ENCODE results near the gene MCM3AP.

Gene MCM3AP

DNA sequence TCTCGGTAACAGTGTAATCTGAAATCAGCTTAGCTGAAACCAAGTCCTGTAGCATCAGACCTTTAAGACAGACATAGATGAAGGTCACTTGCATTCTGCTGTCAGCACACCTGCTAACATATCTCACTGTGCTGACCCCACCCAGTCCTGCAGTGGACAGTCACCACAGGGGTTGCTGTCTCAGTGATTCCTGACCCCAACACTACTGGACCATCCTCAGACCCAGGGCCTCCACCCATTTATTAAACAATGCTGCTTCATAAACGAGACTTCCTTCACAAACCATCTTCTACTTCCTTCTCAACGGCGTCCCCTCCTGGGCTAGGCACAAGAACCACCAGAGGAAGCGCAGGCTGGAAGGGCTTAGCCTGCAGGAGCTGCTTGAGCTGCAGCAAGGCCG is 39.1 kb downstream of the MCM3AP start:
- Histone ChIP-seq H3K23ac (ENCODE audit: low read depth, low read length, poor library complexity) (no peak overlapping the region), H3K4me1 (ENCODE audit: control insufficient read depth in 2 of 2, insufficient read depth in 1 of 2, low read depth in 1 of 2, low read length in 2 of 2) (no peaks in the 10 kb centered on the region), H3K36me3 (replicated peaks in 1 of 2; ENCODE audit: control insufficient read depth in 2 of 2, insufficient read depth in 2 of 2, low read length in 2 of 2) (peaks cover 56 to 97% of the 10 kb centered on the region in 2 donors), H3K79me1 (ENCODE audit: low read depth, low read length) (peaks cover 2% of the 10 kb centered on the region), H2BK12ac (ENCODE audit: low read length) (no peak overlapping the region), H3K27me3 (ENCODE audit: control insufficient read depth in 3 of 3, insufficient read depth in 3 of 3, low read depth in 1 of 3, low read length in 3 of 3) (no peaks in the 10 kb centered on the region), H4K91ac (ENCODE audit: low read depth, low read length, poor library complexity) (no peak overlapping the region), H3K18ac (ENCODE audit: low read length) (no peak overlapping the region), H3K4me3 (ENCODE audit: low read length in 2 of 2) (no peak overlapping the region), H4K8ac (ENCODE audit: low read depth, low read length) (no peak overlapping the region), H3K4ac (ENCODE audit: low read length) (no peak overlapping the region), H3K4me2 (ENCODE audit: insufficient read depth, low read length, poor library complexity, severe bottlenecking) (no peak overlapping the region), H3K27ac (replicated peaks; ENCODE audit: low read length) (no peak overlapping the region), H2AK5ac (ENCODE audit: low read depth, low read length) (no peak overlapping the region), H3K9ac (ENCODE audit: low read depth, low read length, poor library complexity) (peak overlapping the region; percentile 45), H2BK120ac (ENCODE audit: low read depth, low read length) (no peak overlapping the region), H3K14ac (ENCODE audit: low read length) (no peak overlapping the region), H3K9me3 (replicated peaks in 1 of 2; ENCODE audit: control insufficient read depth in 2 of 2, insufficient read depth in 1 of 2, low read depth in 1 of 2, low read length in 2 of 2) (no peaks in the 10 kb centered on the region), H2BK15ac (ENCODE audit: low read length) (no peak overlapping the region), H2AFZ (ENCODE audit: low read length) (no peak overlapping the region), H2BK5ac (ENCODE audit: low read length) (no peak overlapping the region)
- no CpG with 5 or more reads among the region's 6 CpGs for WGBS, 2 donors (ENCODE audit: extremely low coverage in 2 of 2, insufficient read length in 2 of 2, insufficient replicate concordance in 1 of 2)
- no peak for DNase-seq (ENCODE audit: low spot score)

- Histone ChIP-seq H3K4me2 (ENCODE audit: insufficient read depth, low read length, poor library complexity, severe bottlenecking) (no peak overlapping the region), H3K4me3 (ENCODE audit: low read length in 2 of 2) (no peak overlapping the region), H2BK5ac (ENCODE audit: low read length) (no peak overlapping the region), H2AK5ac (ENCODE audit: low read depth, low read length) (no peak overlapping the region), H3K9ac (ENCODE audit: low read depth, low read length, poor library complexity) (no peak overlapping the region), H3K79me1 (ENCODE audit: low read depth, low read length) (peaks cover 2% of the 10 kb centered on the region), H3K9me3 (replicated peaks in 1 of 2; ENCODE audit: control insufficient read depth in 2 of 2, insufficient read depth in 1 of 2, low read depth in 1 of 2, low read length in 2 of 2) (no peaks in the 10 kb centered on the region), H3K4ac (ENCODE audit: low read length) (no peak overlapping the region), H3K14ac (ENCODE audit: low read length) (no peak overlapping the region), H2BK12ac (ENCODE audit: low read length) (no peak overlapping the region), H2BK15ac (ENCODE audit: low read length) (no peak overlapping the region), H3K27me3 (ENCODE audit: control insufficient read depth in 3 of 3, insufficient read depth in 3 of 3, low read depth in 1 of 3, low read length in 3 of 3) (no peaks in the 10 kb centered on the region), H4K91ac (ENCODE audit: low read depth, low read length, poor library complexity) (no peak overlapping the region), H3K23ac (ENCODE audit: low read depth, low read length, poor library complexity) (no peak overlapping the region), H3K36me3 (replicated peaks in 1 of 2; ENCODE audit: control insufficient read depth in 2 of 2, insufficient read depth in 2 of 2, low read length in 2 of 2) (peaks cover 54 to 97% of the 10 kb centered on the region in 2 donors), H4K8ac (ENCODE audit: low read depth, low read length) (no peak overlapping the region), H3K4me1 (ENCODE audit: control insufficient read depth in 2 of 2, insufficient read depth in 1 of 2, low read depth in 1 of 2, low read length in 2 of 2) (no peaks in the 10 kb centered on the region), H2BK120ac (ENCODE audit: low read depth, low read length) (no peak overlapping the region), H3K27ac (replicated peaks; ENCODE audit: low read length) (no peak overlapping the region), H2AFZ (ENCODE audit: low read length) (no peak overlapping the region), H3K18ac (ENCODE audit: low read length) (no peak overlapping the region)
- DNase-seq (ENCODE audit: low spot score): no peak
- WGBS, 2 donors (ENCODE audit: extremely low coverage in 2 of 2, insufficient read length in 2 of 2, insufficient replicate concordance in 1 of 2): no CpG with 5 or more reads among the region's 3 CpGs
These were observed 40.0 kb downstream of the MCM3AP start for GRCh38 chr21:46245213-46245915.

GRCh38 chr21:46244602-46245001 is 40.8 kb downstream of the MCM3AP start:
- Histone ChIP-seq H3K27ac (replicated peaks; ENCODE audit: low read length) (no peak overlapping the region), H3K23ac (ENCODE audit: low read depth, low read length, poor library complexity) (peak overlapping the region; percentile 20), H2BK5ac (ENCODE audit: low read length) (no peak overlapping the region), H2AFZ (ENCODE audit: low read length) (no peak overlapping the region), H3K9me3 (replicated peaks in 1 of 2; ENCODE audit: control insufficient read depth in 2 of 2, insufficient read depth in 1 of 2, low read depth in 1 of 2, low read length in 2 of 2) (no peaks in the 10 kb centered on the region), H3K4me2 (ENCODE audit: insufficient read depth, low read length, poor library complexity, severe bottlenecking) (no peak overlapping the region), H2BK15ac (ENCODE audit: low read length) (no peak overlapping the region), H3K9ac (ENCODE audit: low read depth, low read length, poor library complexity) (no peak overlapping the region), H3K4ac (ENCODE audit: low read length) (no peak overlapping the region), H4K8ac (ENCODE audit: low read depth, low read length) (no peak overlapping the region), H2BK120ac (ENCODE audit: low read depth, low read length) (peak overlapping the region; percentile 19), H3K14ac (ENCODE audit: low read length) (no peak overlapping the region), H3K4me1 (ENCODE audit: control insufficient read depth in 2 of 2, insufficient read depth in 1 of 2, low read depth in 1 of 2, low read length in 2 of 2) (no peaks in the 10 kb centered on the region), H3K4me3 (ENCODE audit: low read length in 2 of 2) (peak overlapping the region in 1 of 2 donors; percentile 31), H3K36me3 (replicated peaks in 1 of 2; ENCODE audit: control insufficient read depth in 2 of 2, insufficient read depth in 2 of 2, low read length in 2 of 2) (peaks cover 55 to 97% of the 10 kb centered on the region in 2 donors), H4K91ac (ENCODE audit: low read depth, low read length, poor library complexity) (no peak overlapping the region), H3K27me3 (ENCODE audit: control insufficient read depth in 3 of 3, insufficient read depth in 3 of 3, low read depth in 1 of 3, low read length in 3 of 3) (no peaks in the 10 kb centered on the region), H2AK5ac (ENCODE audit: low read depth, low read length) (no peak overlapping the region), H3K79me1 (ENCODE audit: low read depth, low read length) (no peaks in the 10 kb centered on the region), H2BK12ac (ENCODE audit: low read length) (no peak overlapping the region), H3K18ac (ENCODE audit: low read length) (no peak overlapping the region)
- no peak for DNase-seq (ENCODE audit: low spot score)
- no CpG with 5 or more reads among the region's 8 CpGs for WGBS, 2 donors (ENCODE audit: extremely low coverage in 2 of 2, insufficient read length in 2 of 2, insufficient replicate concordance in 1 of 2)

DNA sequence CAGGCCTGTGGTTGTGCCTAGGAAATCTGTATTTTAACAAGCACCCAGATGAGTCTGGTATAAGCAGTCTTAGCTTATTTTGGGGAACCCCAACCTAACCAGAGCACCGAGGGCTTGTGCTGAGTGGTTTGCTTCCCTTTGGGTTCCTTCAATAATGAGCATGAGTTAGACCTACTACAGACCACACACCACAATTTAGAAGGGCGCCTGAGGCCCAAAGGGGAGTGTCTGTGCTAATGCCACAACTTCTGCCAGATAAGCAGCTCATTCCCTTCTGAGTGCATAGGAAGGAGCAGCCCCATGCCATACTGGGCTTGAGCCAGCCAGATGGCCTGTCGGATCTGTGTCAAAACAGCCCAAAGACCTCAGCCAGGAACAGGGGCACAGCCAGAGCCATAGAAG is 41.5 kb downstream of the MCM3AP start:
- Histone ChIP-seq H3K9ac (ENCODE audit: low read depth, low read length, poor library complexity) (no peak overlapping the region), H3K36me3 (replicated peaks in 1 of 2; ENCODE audit: control insufficient read depth in 2 of 2, insufficient read depth in 2 of 2, low read length in 2 of 2) (peaks cover 58 to 97% of the 10 kb centered on the region in 2 donors), H2BK15ac (ENCODE audit: low read length) (no peak overlapping the region), H3K4ac (ENCODE audit: low read length) (no peak overlapping the region), H3K27me3 (ENCODE audit: control insufficient read depth in 3 of 3, insufficient read depth in 3 of 3, low read depth in 1 of 3, low read length in 3 of 3) (no peaks in the 10 kb centered on the region), H3K4me3 (ENCODE audit: low read length in 2 of 2) (no peak overlapping the region), H2AK5ac (ENCODE audit: low read depth, low read length) (no peak overlapping the region), H3K23ac (ENCODE audit: low read depth, low read length, poor library complexity) (no peak overlapping the region), H3K4me1 (ENCODE audit: control insufficient read depth in 2 of 2, insufficient read depth in 1 of 2, low read depth in 1 of 2, low read length in 2 of 2) (no peaks in the 10 kb centered on the region), H4K91ac (ENCODE audit: low read depth, low read length, poor library complexity) (no peak overlapping the region), H3K9me3 (replicated peaks in 1 of 2; ENCODE audit: control insufficient read depth in 2 of 2, insufficient read depth in 1 of 2, low read depth in 1 of 2, low read length in 2 of 2) (no peaks in the 10 kb centered on the region), H3K4me2 (ENCODE audit: insufficient read depth, low read length, poor library complexity, severe bottlenecking) (no peak overlapping the region), H3K18ac (ENCODE audit: low read length) (no peak overlapping the region), H3K79me1 (ENCODE audit: low read depth, low read length) (no peaks in the 10 kb centered on the region), H2AFZ (ENCODE audit: low read length) (no peak overlapping the region), H3K14ac (ENCODE audit: low read length) (no peak overlapping the region), H2BK120ac (ENCODE audit: low read depth, low read length) (no peak overlapping the region), H3K27ac (replicated peaks; ENCODE audit: low read length) (no peak overlapping the region), H2BK12ac (ENCODE audit: low read length) (no peak overlapping the region), H4K8ac (ENCODE audit: low read depth, low read length) (no peak overlapping the region), H2BK5ac (ENCODE audit: low read length) (no peak overlapping the region)
- DNase-seq (ENCODE audit: low spot score): no peak
- no CpG with 5 or more reads among the region's 3 CpGs for WGBS, 2 donors (ENCODE audit: extremely low coverage in 2 of 2, insufficient read length in 2 of 2, insufficient replicate concordance in 1 of 2)
